ENCODE results near the gene TEKTIP1.
"Not testable (repeated sequence)": the region's sequence is repeated elsewhere in the genome, so short reads cannot be mapped to it uniquely, and the experiment has no call there.

The TEKTIP1 gene

DNA sequence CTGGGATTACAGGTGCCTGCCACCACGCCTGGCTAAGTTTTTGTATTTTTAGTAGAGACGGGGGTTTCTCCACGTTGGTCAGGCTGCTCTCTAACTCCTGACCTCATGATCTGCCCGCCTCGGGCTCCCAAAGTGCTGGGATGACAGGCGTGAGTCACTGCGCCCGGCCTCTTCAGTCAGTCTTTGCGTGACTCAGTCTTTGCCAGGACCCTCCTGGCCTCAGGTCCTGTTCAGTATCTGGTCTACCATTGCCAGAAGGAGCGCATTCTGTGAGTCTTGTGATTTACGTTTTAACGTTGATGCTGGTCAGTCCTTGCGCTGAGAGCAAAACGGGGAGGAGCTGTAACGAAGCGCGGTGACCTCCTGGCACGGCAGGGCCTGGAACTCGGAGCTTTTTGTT lies 26.2 kb downstream of the TEKTIP1 start:
- H3K9me3 ChIP-seq (ENCODE audit: low read length): no peaks in the 10 kb centered on the region
- no peaks in the 10 kb centered on the region for H4K20me1 ChIP-seq (ENCODE audit: insufficient read depth, low read length)
- H3K4me1 ChIP-seq (ENCODE audit: insufficient read depth, low read length, severe bottlenecking): no peaks in the 10 kb centered on the region
- no peaks in the 10 kb centered on the region for H3K36me3 ChIP-seq (ENCODE audit: insufficient read depth, low read length)
- no peak overlapping the region for H3K9ac ChIP-seq (ENCODE audit: low read length)
- no peaks in the 10 kb centered on the region for H3K79me2 ChIP-seq (ENCODE audit: insufficient read depth, low read length)
- TF ChIP-seq EZH2 (IDR thresholded peaks at IDR 0.05; ENCODE audit: borderline replicate concordance, low read length): no peak
- peaks cover 6% of the 10 kb centered on the region; the same call in 1 of the 2 replicates for H3K27me3 ChIP-seq (ENCODE audit: insufficient read depth, low read length)
- no peak overlapping the region for H2AFZ ChIP-seq (ENCODE audit: low read length)
- no peaks in the 10 kb centered on the region for H3F3A ChIP-seq (ENCODE audit: insufficient read depth, low read length)
- H3K4me2 ChIP-seq (ENCODE audit: low read length): no peak overlapping the region
- H3K27ac ChIP-seq (ENCODE audit: low read depth, low read length, poor library complexity, severe bottlenecking): no peak overlapping the region
- no peaks in the 10 kb centered on the region for H3K9me2 ChIP-seq (ENCODE audit: low read depth, low read length)
- no peak overlapping the region for H3K4me3 ChIP-seq (ENCODE audit: low read depth, low read length, poor library complexity, severe bottlenecking)

DNA sequence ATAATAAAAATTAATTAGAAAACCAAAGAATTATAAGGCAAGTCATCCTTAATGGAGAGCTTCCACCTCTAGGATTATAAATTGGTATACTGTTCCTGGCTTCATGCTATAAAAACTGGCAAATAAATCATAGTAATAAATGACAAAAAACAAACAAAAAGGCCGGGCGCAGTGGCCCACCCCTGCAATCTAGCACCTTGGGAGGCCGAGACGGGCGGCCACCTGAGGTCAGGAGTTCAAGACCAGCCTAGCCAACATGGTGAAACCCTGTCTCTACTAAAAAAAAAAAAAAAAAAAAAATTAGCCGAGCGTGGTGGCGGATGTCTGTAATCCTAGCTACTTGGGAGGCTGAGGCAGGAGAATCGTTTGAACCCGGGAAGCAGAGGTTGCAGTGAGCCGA lies 31.1 kb downstream of the TEKTIP1 start:
- H3K4me3 ChIP-seq (ENCODE audit: low read depth, low read length, poor library complexity, severe bottlenecking); H3K36me3 ChIP-seq (ENCODE audit: insufficient read depth, low read length); H3K79me2 ChIP-seq (ENCODE audit: insufficient read depth, low read length); H4K20me1 ChIP-seq (ENCODE audit: insufficient read depth, low read length); H3F3A ChIP-seq (ENCODE audit: insufficient read depth, low read length); H3K27ac ChIP-seq (ENCODE audit: low read depth, low read length, poor library complexity, severe bottlenecking); H3K27me3 ChIP-seq (ENCODE audit: insufficient read depth, low read length); H3K9me2 ChIP-seq (ENCODE audit: low read depth, low read length); H3K9ac ChIP-seq (ENCODE audit: low read length); H2AFZ ChIP-seq (ENCODE audit: low read length); H3K4me1 ChIP-seq (ENCODE audit: insufficient read depth, low read length, severe bottlenecking); H3K4me2 ChIP-seq (ENCODE audit: low read length); H3K9me3 ChIP-seq (ENCODE audit: low read length): not testable (repeated sequence)

DNA sequence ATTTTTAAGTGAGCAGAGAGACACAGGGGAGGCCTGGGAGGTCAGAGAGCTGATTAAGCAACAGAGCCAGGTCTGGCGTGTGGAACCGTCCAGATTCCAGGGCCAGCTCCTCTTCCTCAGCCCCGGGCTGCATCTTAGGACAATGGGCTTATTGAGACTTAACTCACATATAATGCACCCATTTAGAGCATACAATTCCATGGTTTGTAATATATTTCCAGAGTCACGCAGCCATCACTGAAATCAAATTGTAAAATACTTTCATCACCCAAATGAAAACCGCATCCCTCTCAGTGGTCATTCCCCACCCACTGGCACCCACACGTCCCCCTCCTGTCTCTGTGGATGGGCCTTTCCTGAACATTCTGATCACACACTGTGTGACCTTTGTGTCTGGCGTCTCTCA lies 31.6 kb downstream of the TEKTIP1 start:
- no peak overlapping the region for H3K4me3 ChIP-seq (ENCODE audit: low read depth, low read length, poor library complexity, severe bottlenecking)

DNA sequence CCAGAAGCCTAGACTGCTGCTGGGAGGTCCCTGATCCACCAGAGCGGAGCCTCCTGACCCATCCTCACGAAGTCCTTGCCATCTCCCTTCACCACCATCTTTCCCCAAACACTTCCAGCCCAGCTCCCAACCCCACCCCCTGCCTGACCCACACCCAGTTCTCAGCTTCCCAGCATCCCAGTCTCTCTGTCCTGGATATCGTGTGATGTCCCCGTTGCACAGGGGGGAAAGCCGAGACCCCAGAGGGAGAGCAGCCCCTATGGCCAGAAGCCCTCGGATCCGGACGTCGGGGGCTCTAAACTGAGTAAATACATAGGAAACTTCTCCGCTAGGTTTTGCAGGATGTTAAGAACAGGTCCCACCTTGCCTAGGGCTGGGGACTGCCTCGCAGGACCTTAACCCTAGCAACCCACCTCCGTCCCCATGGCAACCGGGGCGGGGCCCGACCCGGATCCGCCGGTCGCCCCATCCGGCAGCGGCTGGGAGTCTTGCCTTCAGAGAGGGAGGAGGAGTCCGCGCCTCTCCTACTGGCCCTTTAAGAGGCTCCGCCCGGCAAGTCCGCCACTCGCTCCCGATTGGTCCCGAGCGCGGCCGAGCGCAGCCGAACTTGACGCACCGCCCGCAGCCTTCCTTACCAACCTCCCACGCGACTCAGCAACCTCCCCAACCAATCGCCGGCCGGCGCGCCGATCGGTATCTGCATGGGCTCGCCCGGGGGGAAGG lies 33.3 kb downstream of the TEKTIP1 start:
- Histone ChIP-seq H3K9ac (ENCODE audit: low read length) (peak overlapping the region; percentile 56), H3K4me2 (ENCODE audit: low read length) (peak overlapping the region; percentile 99), H3K27me3 (ENCODE audit: insufficient read depth, low read length) (peaks cover 6% of the 10 kb centered on the region; the same call in 1 of the 2 replicates), H4K20me1 (ENCODE audit: insufficient read depth, low read length) (no peaks in the 10 kb centered on the region), H3K4me3 (ENCODE audit: low read depth, low read length, poor library complexity, severe bottlenecking) (peak overlapping the region; percentile 65), H3K36me3 (ENCODE audit: insufficient read depth, low read length) (peaks cover 18% of the 10 kb centered on the region), H3K9me3 (ENCODE audit: low read length) (no peaks in the 10 kb centered on the region), H3K4me1 (ENCODE audit: insufficient read depth, low read length, severe bottlenecking) (peaks cover 21% of the 10 kb centered on the region), H3F3A (ENCODE audit: insufficient read depth, low read length) (0 out of 2 replicates have a peak, but pooled peaks cover 3% of the 10 kb centered on the region), H3K79me2 (ENCODE audit: insufficient read depth, low read length) (no peaks in the 10 kb centered on the region), H3K27ac (ENCODE audit: low read depth, low read length, poor library complexity, severe bottlenecking) (no peak overlapping the region), H3K9me2 (ENCODE audit: low read depth, low read length) (no peaks in the 10 kb centered on the region), H2AFZ (ENCODE audit: low read length) (peak overlapping the region; percentile 91)
- TF ChIP-seq, protein P1, sequence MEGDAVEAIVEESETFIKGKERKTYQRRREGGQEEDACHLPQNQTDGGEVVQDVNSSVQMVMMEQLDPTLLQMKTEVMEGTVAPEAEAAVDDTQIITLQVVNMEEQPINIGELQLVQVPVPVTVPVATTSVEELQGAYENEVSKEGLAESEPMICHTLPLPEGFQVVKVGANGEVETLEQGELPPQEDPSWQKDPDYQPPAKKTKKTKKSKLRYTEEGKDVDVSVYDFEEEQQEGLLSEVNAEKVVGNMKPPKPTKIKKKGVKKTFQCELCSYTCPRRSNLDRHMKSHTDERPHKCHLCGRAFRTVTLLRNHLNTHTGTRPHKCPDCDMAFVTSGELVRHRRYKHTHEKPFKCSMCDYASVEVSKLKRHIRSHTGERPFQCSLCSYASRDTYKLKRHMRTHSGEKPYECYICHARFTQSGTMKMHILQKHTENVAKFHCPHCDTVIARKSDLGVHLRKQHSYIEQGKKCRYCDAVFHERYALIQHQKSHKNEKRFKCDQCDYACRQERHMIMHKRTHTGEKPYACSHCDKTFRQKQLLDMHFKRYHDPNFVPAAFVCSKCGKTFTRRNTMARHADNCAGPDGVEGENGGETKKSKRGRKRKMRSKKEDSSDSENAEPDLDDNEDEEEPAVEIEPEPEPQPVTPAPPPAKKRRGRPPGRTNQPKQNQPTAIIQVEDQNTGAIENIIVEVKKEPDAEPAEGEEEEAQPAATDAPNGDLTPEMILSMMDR (IDR thresholded peaks at IDR 0.05; ENCODE audit: low read length): no peak
- no peak for TF ChIP-seq EZH2 (IDR thresholded peaks at IDR 0.05; ENCODE audit: borderline replicate concordance, low read length)

More for the DNA sequence above, 31.6 kb downstream of the TEKTIP1 start:
- H4K20me1 ChIP-seq (ENCODE audit: insufficient read depth, low read length): no peaks in the 10 kb centered on the region
- no peaks in the 10 kb centered on the region for H3K9me2 ChIP-seq (ENCODE audit: low read depth, low read length)
- no peak overlapping the region for H2AFZ ChIP-seq (ENCODE audit: low read length)
- 0 out of 2 replicates have a peak, but pooled peaks cover 3% of the 10 kb centered on the region for H3F3A ChIP-seq (ENCODE audit: insufficient read depth, low read length)
- H3K27ac ChIP-seq (ENCODE audit: low read depth, low read length, poor library complexity, severe bottlenecking): no peak overlapping the region
- peaks cover 8% of the 10 kb centered on the region for H3K4me1 ChIP-seq (ENCODE audit: insufficient read depth, low read length, severe bottlenecking)
- TF ChIP-seq, protein P1 (IDR thresholded peaks at IDR 0.05; ENCODE audit: low read length): no peak
- TF ChIP-seq EZH2 (IDR thresholded peaks at IDR 0.05; ENCODE audit: borderline replicate concordance, low read length): no peak
- no peaks in the 10 kb centered on the region for H3K79me2 ChIP-seq (ENCODE audit: insufficient read depth, low read length)
- H3K36me3 ChIP-seq (ENCODE audit: insufficient read depth, low read length): peaks cover 11% of the 10 kb centered on the region
- H3K9ac ChIP-seq (ENCODE audit: low read length): no peak overlapping the region
- peaks cover 6% of the 10 kb centered on the region; the same call in 1 of the 2 replicates for H3K27me3 ChIP-seq (ENCODE audit: insufficient read depth, low read length)
- H3K4me2 ChIP-seq (ENCODE audit: low read length): no peak overlapping the region
- H3K9me3 ChIP-seq (ENCODE audit: low read length): no peaks in the 10 kb centered on the region
